Adrenal gland (tissue), 5 donors: ENCODE measurements around the gene PELI3.

Experiments used
- CTCF ChIP-seq, 6 experiments: fragments of 450-650 bp in 4 of 6; fragments of 200-600 bp in 2 of 6; sonication (generic) in 1 of 6; IDR thresholded peaks; 1 replicate in 5 of 6; 2 replicates in 1 of 6; pipeline versions ENCODE4 v1.5.1 to v1.8.0; 2016 to 2021; ENCODE audit warnings: antibody characterized with exemption in 6 of 6, mild to moderate bottlenecking in 2 of 6, moderate library complexity in 1 of 6
- POLR2A ChIP-seq, 2 donors: fragments of 450-650 bp; IDR thresholded peaks; one replicate each; pipeline ENCODE4 v1.6.1; 2017; ENCODE audit warnings: antibody characterized with exemption in 2 of 2, mild to moderate bottlenecking in 2 of 2, moderate library complexity in 1 of 2
- donor health status: DM: no; HTN: no; CAD: no.

- no peak for TF ChIP-seq CTCF (IDR thresholded peaks at IDR 0.05)
- no peak for TF ChIP-seq POLR2A (IDR thresholded peaks at IDR 0.05)
Measured at GRCh38 chr11:66462911-66463310, 3.8 kb upstream of the PELI3 start.
